NOMO-1 treated with DMSO at 0.1 percent for 48 hours (cell line): ENCODE results near the gene MYOM1.
"Not testable (repeated sequence)": the region's sequence is repeated elsewhere in the genome, so short reads cannot be mapped to it uniquely, and the experiment has no call there.

Experiments
- DNase-seq: peaks from one replicate; lab custom pipeline; 2025; ENCODE audit not compliant: unreplicated experiment; lab: John Stamatoyannopoulos, UW

Gene MYOM1

GRCh38 chr18:3221496-3221895, 1.7 kb upstream of the MYOM1 start:
- DNase-seq: no peak

- DNase-seq: not testable (repeated sequence)
Measured at GRCh38 chr18:3220868-3221267, 1.1 kb upstream of the MYOM1 start.

DNA sequence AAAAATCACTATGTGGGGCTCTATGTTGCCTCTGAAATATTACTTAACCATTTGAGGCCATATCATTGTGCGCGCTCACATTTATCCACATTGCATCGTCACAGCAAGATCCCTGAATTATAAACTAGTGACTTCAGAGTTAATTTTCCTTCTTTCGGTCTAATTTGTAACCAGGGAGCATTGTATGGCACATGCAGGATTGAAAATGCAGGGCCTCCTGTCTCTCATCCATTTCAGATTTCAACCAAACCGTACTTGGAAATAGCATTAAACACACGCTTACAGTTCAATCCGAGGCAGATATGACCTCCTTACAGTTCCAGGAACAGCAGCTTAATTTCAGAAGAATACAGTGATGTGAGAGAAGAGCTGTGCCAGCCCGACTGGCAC, 532 bp downstream of the MYOM1 start:
- DNase-seq: no peak

- no peak for DNase-seq
Measured at GRCh38 chr18:3218819-3219218, 949 bp downstream of the MYOM1 start.

GRCh38 chr18:3217948-3218647, 1.7 kb downstream of the MYOM1 start:
- no peak for DNase-seq

GRCh38 chr18:3216987-3217386, 2.8 kb downstream of the MYOM1 start:
- no peak for DNase-seq

DNA sequence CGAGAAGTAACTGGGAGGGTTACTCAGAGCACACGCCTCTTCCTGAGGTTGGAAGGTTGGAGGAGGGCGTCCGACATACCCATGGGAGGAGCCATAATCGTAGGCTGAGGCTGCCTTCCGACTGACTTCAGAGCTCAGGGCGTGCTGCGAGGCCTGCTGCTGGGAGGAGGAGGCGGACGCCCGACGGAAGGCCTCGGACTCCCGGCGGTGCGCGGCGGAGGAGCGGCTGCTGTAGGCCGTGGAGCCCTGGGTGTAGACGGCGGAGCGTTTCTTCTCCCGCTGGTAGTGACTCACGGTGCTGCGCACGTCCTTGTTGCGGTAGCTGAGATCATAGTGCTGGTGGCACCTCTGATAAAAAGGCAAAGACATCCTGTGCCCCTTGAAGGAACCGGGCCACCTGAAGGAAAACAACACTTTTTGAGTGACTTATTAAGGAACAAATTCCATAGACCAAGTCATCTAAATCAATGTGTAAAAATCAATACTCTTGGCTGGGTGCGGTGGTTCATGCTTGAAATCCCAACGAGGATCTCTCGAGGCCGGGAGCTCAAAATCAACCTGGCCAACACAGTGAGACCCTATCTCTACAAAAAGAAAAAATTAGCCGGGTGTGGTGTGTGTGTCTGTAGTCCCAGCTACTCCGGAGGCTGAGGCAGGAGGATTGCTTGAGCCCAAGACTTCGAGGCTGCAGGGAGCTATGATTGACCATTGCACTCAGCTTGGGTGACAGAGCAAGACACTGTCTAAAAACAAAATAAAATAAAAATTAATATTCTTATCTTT, 4.7 kb downstream of the MYOM1 start:
- DNase-seq: no peak

DNA sequence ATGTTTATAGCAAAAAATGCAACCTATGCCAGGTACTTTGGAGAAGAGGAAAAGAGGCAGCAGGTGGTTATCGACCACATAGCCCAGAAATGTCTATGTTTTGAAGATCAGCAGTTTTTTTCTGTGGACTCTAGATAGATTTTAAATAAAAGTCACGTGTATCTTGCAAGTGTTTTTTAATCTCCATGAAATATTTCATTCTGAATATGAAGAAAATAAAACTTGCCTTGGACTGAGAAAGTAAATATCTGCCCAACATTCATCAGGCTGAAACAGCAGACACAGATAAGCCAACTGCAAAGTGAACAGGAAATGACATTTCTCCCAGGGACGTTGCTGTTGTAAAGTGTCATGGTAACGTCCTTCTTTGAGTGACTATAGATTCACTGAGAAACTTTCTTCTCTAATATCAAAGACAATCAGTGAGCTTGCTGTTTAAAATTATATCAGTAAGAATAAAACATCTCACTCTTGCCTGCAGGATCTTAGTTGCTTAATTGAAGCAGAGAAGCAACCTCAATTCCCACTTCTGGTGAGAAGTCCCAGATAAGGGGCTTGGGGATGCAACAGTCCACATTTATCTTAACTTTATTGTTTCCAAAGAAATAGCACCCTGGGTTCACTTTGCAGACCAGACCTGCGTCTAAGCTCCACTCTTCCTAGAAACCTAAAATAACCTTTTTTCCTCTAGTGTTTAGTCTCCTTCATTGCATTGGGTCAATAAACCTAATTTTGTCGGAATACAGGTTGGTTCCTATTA, 6.3 kb downstream of the MYOM1 start:
- no peak for DNase-seq

- no peak for DNase-seq
Measured at GRCh38 chr18:3212657-3213056, 7.1 kb downstream of the MYOM1 start.

DNA sequence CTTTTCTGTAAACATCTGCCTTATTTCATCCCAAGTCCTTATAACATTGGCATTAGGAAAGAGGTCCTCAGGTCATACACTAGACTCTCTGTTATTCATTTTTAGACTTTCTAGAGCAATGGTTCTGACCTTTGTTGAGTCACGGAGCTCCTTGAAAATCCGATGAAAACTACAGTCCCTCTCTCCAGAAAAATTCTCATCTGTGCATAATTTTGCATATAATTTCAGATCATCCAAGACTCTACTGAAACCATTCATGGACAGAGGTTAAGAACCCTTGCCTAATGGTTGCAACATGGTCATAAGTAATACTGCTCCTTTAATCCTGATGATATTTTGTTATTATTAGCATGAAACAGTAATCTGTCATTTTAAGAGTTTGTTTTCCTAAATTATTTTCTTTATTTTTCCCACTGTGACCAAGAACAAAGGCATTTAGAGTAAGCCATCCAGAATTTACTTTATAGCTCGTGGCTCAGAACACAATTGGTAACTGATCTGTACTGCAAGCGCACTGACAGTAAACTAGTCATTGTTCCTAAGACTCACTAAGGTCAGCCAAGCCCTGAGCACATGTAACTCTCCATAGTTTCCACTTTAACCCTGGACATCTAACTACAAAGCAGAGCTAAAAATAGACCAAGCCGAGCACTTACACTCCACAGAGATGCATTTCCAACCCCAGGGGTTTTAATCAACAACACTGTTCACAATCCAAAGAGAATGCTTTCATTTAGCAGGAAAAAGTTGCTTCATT, 8.4 kb downstream of the MYOM1 start:
- no peak for DNase-seq

- no peak for DNase-seq
Measured at GRCh38 chr18:3209859-3210569, 9.8 kb downstream of the MYOM1 start.

GRCh38 chr18:3207565-3207964, 12.2 kb downstream of the MYOM1 start:
- no peak for DNase-seq

DNA sequence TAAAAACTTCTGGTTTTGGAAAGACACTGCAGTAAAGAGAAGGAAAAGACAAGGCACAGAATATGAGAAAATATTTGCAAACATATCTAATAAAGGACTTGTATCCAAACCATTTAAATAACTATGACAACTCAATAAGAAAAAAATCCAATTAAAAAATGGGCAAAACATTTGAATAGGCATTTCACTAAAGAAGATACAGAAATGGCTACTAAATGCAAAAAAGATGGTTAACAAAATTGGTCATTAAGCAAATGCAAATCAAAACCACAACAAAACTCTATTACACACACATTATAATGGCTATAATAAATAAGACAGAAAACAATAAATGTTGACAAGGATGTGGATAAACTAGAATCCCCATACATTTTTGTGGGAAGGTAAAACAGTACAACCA, 14.5 kb downstream of the MYOM1 start:
- no peak for DNase-seq

DNA sequence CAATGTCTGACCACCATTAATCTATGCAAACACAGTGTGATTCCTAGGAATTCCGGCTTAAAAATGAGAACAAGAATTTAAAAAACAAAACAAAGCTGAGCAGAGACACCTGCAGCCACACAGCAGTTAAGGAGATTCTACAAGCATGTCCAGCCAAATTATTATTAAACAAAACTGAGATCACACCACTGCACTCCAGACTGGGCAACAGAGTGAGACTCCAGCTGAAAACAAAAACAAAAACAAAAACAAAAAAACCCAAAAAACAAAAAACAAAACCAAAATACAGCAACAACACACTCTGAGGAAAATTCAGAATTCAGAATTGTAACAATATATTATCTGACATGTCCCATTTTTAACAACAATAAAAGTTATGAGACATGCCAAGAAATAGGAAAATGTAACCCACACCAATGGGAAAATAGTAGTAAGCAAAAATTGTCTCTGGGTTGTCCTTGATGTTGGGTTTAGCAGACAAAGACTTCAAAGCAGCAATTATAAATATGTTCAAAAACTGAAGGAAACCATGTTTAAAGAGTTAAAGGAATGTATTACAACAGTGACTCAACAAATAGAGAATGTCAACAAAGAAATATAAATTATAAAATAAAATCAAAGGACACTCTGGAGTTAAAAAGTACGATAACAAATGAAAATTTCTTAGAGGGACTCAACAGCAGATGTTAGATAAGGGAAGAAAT, 19.7 kb downstream of the MYOM1 start:
- DNase-seq: no peak

DNA sequence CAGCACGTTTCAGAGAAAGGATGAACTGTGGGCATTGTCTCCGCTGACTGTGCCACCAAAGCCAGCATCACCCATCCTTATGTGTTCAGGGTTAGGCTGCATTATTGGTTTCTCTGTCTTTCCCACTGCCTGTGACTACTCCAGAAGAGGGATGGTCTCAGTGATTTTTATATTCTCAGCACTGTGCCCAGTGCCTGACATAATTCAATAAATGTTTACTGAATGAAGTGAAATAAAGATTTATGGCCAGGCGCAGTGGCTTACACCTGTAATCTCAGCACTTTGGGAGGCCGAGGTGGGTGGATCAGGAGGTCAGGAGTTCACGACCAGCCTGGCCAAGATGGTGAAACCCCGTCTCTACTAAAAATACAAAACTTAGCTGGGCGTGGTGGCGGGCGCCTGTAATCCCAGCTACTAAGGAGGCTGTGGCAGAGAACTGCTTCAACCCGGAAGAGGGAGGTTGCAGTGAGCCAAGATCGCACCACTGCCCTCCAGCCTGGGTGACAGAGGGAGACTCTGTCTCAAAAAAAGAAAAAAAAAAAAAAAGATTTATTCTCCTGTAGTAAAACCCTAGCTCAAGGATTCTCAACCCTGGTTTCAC, 21.4 kb downstream of the MYOM1 start:
- not testable (repeated sequence) for DNase-seq

GRCh38 chr18:3194947-3195612, 24.7 kb downstream of the MYOM1 start:
- DNase-seq: no peak

DNA sequence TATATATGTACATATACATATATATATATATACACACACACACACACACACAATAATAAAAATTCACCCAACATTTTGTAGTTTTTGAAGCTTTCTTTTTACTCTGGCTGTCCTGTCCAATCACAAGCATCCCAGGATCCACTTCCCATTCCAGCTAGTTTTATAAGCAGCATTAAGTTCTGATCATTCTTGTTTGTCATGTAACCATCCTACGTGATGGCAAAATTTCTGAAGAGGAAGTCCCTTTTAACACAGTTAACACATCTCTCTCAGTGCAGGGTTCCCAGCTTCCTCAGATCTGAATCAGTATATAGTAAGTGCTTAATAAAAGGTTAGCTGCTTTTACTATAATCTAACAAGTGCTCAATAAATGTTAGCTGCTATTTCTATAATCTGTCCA, 26.4 kb downstream of the MYOM1 start:
- no peak for DNase-seq

DNA sequence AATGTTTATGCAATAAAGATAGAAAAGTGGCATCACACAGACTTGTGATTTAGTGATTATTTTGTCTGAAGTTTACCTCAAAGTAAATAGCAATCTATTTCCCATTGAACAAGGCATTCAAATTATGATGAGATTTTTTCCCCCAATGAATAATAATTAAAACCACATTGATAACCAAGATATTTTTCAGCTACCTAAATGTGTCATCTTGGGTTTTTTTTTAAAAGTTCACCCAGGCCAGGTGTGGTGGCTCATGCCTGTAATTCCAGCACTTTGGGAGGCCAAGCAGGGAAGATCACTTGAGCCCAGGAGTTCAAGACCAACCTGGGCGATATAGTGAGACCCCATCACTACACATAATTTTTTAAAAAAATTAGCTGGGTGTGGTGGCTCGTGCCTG, 27.0 kb downstream of the MYOM1 start:
- DNase-seq: no peak

DNA sequence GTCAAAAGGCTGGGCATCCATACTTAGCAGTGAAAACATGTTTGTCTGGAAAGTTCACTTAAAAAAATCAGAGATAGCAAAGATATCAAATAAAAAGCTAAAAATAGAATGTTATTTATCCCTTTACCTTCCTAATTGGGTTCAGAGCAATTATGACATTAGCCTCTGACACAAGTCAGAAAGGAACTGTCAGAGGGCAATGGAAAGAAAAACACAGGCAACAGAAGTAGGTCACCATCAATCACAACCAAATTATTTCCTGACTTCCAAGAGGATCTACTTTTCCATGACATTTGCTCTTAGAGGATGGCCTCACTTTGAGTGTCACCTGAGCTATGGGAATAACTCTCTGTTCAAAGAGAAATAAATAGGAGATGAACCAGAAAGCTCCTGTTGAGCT, 27.5 kb downstream of the MYOM1 start:
- no peak for DNase-seq
